ENCODE measurements around the gene CABP5. TPM values are rescaled to one million over a fixed set of nuclear protein-coding genes. Genes with fewer than 3 reads are reported as not detected.

CABP5 gene
- total RNA-seq, 1 experiment from 2014 or later = not detected

DNA sequence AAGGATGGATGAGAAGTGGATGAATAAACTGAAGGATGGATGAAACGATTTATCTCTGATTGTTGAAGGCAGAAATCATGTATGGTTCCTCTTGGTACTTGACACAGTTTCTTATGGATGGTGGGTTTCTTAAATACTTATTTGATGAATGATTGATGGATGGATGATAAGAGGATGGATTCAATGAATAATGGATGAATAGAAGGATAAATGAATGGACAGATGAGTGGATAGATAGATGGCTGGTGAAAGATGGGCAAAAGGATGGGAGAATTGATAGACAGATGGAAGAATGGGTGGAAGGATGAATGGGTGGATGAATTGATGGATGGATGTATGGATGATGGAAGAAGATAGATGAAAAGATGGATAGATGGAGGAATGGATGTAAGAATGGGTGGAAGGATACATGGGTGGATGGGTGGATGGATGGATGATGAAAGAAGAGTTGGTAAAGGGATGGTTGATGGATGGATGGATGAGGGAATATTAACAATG is 47.6 kb downstream of the CABP5 start:
- Histone ChIP-seq H3K4me3 (replicated peaks in 1 of 2; ENCODE audit: low read depth in 1 of 2, low read length in 2 of 2) (no peak overlapping the region), H3K9me3 (ENCODE audit: control insufficient read depth in 1 of 2, insufficient read depth in 1 of 2, low read depth in 1 of 2, low read length in 2 of 2) (no peaks in the 10 kb centered on the region), H3K36me3 (ENCODE audit: control insufficient read depth in 1 of 2, insufficient read depth in 2 of 2, low read length in 2 of 2) (no peaks in the 10 kb centered on the region), H2AFZ (ENCODE audit: low read depth, low read length, poor library complexity, severe bottlenecking) (no peak overlapping the region), H3K9ac (ENCODE audit: low read length) (no peak overlapping the region), H3K79me2 (ENCODE audit: insufficient read depth, low read length) (no peaks in the 10 kb centered on the region), H3K27ac (ENCODE audit: low read depth, low read length) (no peak overlapping the region), H3K4me2 (ENCODE audit: low read length) (no peak overlapping the region), H3K27me3 (ENCODE audit: insufficient read depth, low read length) (no peaks in the 10 kb centered on the region), H4K20me1 (ENCODE audit: insufficient read depth) (no peaks in the 10 kb centered on the region), H3K9me2 (ENCODE audit: insufficient read depth) (0 out of 2 replicates have a peak, but pooled peaks cover 4% of the 10 kb centered on the region), H3K4me1 (ENCODE audit: control insufficient read depth in 1 of 2, insufficient read depth in 2 of 2, low read length in 2 of 2) (no peaks in the 10 kb centered on the region)
- ChIA-PET RAD21 (ENCODE audit: low non-redundant PET in 1 of 2, low total read pairs in 2 of 2, uncharacterized antibody in 2 of 2, unreplicated experiment in 2 of 2) (no interaction called here), POLR2A (no interaction called here), CTCF (no interaction called here)
- BruUV-seq (replicated peaks) = no TSS peak
- no peak for TF ChIP-seq CBX3 (IDR thresholded peaks at IDR 0.05; ENCODE audit: low read depth)
- TF ChIP-seq, protein P1, sequence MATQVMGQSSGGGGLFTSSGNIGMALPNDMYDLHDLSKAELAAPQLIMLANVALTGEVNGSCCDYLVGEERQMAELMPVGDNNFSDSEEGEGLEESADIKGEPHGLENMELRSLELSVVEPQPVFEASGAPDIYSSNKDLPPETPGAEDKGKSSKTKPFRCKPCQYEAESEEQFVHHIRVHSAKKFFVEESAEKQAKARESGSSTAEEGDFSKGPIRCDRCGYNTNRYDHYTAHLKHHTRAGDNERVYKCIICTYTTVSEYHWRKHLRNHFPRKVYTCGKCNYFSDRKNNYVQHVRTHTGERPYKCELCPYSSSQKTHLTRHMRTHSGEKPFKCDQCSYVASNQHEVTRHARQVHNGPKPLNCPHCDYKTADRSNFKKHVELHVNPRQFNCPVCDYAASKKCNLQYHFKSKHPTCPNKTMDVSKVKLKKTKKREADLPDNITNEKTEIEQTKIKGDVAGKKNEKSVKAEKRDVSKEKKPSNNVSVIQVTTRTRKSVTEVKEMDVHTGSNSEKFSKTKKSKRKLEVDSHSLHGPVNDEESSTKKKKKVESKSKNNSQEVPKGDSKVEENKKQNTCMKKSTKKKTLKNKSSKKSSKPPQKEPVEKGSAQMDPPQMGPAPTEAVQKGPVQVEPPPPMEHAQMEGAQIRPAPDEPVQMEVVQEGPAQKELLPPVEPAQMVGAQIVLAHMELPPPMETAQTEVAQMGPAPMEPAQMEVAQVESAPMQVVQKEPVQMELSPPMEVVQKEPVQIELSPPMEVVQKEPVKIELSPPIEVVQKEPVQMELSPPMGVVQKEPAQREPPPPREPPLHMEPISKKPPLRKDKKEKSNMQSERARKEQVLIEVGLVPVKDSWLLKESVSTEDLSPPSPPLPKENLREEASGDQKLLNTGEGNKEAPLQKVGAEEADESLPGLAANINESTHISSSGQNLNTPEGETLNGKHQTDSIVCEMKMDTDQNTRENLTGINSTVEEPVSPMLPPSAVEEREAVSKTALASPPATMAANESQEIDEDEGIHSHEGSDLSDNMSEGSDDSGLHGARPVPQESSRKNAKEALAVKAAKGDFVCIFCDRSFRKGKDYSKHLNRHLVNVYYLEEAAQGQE (IDR thresholded peaks at IDR 0.05; ENCODE audit: low read depth) = no peak
- TF ChIP-seq JUND (IDR thresholded peaks at IDR 0.05) = no peak
- TF ChIP-seq CTCF (IDR thresholded peaks at IDR 0.05 in 2 of 3, conservative IDR thresholded peaks at IDR 0.05 in 1 of 3; ENCODE audit: borderline replicate concordance in 1 of 3, insufficient read depth in 1 of 3, low read depth in 2 of 3, low read length in 2 of 3) = no peak
- no peak for TF ChIP-seq FOSL1 (IDR thresholded peaks at IDR 0.05; ENCODE audit: low read depth)
- no peak for TF ChIP-seq YY1 (IDR thresholded peaks at IDR 0.05; ENCODE audit: extremely low read depth, insufficient replicate concordance, low read depth, low read length)
- TF ChIP-seq, protein P2, sequence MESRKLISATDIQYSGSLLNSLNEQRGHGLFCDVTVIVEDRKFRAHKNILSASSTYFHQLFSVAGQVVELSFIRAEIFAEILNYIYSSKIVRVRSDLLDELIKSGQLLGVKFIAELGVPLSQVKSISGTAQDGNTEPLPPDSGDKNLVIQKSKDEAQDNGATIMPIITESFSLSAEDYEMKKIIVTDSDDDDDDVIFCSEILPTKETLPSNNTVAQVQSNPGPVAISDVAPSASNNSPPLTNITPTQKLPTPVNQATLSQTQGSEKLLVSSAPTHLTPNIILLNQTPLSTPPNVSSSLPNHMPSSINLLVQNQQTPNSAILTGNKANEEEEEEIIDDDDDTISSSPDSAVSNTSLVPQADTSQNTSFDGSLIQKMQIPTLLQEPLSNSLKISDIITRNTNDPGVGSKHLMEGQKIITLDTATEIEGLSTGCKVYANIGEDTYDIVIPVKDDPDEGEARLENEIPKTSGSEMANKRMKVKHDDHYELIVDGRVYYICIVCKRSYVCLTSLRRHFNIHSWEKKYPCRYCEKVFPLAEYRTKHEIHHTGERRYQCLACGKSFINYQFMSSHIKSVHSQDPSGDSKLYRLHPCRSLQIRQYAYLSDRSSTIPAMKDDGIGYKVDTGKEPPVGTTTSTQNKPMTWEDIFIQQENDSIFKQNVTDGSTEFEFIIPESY (IDR thresholded peaks at IDR 0.05; ENCODE audit: extremely low read depth, insufficient replicate concordance, low read length) = no peak
- no peak for TF ChIP-seq ATF3 (IDR thresholded peaks at IDR 0.05)
- TF ChIP-seq EZH2phosphoT487 (IDR thresholded peaks at IDR 0.05; ENCODE audit: borderline replicate concordance) = no peak
- no peak for TF ChIP-seq SRF (IDR thresholded peaks at IDR 0.05; ENCODE audit: low read depth)
- TF ChIP-seq, protein P3, sequence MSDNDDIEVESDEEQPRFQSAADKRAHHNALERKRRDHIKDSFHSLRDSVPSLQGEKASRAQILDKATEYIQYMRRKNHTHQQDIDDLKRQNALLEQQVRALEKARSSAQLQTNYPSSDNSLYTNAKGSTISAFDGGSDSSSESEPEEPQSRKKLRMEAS (IDR thresholded peaks at IDR 0.05) = no peak
- no peak for TF ChIP-seq POLR2A (IDR thresholded peaks at IDR 0.05; ENCODE audit: borderline replicate concordance, extremely low read depth, insufficient read depth, insufficient read length)
- TF ChIP-seq POLR2AphosphoS5 (IDR thresholded peaks at IDR 0.05; ENCODE audit: low read depth, low read length) = no peak
- no peak for TF ChIP-seq ZFX (IDR thresholded peaks at IDR 0.05)
- TF ChIP-seq EZH2 (IDR thresholded peaks at IDR 0.05) = no peak
- TF ChIP-seq RAD21 (IDR thresholded peaks at IDR 0.05; ENCODE audit: low read depth) = no peak
- intact Hi-C loops (cut with micrococcal nuclease) = no loop called here
- no peak for DNase-seq (ENCODE audit: low read depth, low spot score)
- ATAC-seq = no peak
